SU-DHL-6 (cell line): ENCODE measurements around the gene NIN.

Source experiments
- CTCF ChIP-seq: fragments of 200-600 bp; sonication (generic); IDR thresholded peaks from one replicate; pipeline ENCODE4 v1.5.1; 2017; ENCODE audit warnings: antibody characterized with exemption, mild to moderate bottlenecking, low read length, moderate library complexity; ENCODE audit not compliant: insufficient read depth, poor library complexity, severe bottlenecking
- EZH2phosphoT487 ChIP-seq: fragments of 200-600 bp; sonication (generic), shearing (Covaris generic); conservative IDR thresholded peaks from 2 replicates; pipeline ENCODE4 v1.6.1; 2018; ENCODE audit warnings: mild to moderate bottlenecking, antibody characterized with exemption, low read length, moderate library complexity, mixed read lengths

GRCh38 chr14:50830044-50830931 is 674 bp downstream of the NIN start:
- no peak for TF ChIP-seq EZH2phosphoT487
- no peak for TF ChIP-seq CTCF
